Erythroblast (primary cell): Measurements from ENCODE around the gene TCTN1.

ENCODE experiments used
- GATA1 ChIP-seq: IDR thresholded peaks from 2 replicates; pipeline ENCODE4 v1.6.1; 2011; ENCODE audit warnings: low read depth, mild to moderate bottlenecking, control low read depth, low read length, moderate library complexity
- POLR2A ChIP-seq: IDR thresholded peaks from 2 replicates; pipeline ENCODE4 v1.6.1; 2011; ENCODE audit warnings: mild to moderate bottlenecking, low read length

DNA sequence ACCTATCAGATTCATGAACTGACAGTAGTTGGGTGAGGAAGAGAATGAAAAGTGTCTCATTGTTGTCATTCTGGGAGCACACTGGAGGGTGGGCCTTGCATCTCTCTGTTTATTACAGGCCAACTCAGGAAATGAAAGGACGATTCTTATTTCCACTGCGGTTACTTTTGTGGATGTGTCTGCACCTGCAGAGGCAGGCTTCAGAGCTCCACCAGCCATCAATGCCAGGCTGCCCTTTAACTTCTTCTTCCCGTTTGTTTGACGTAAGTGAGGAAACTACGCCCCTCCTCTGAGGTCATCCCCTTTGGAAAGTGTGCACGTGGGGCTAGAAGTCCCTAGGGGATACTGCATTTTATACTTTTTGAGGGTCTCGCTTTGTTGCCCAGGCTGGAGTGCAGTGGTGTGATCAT is 33.7 kb downstream of the TCTN1 start:
- TF ChIP-seq POLR2A, result no peak
- TF ChIP-seq GATA1, result no peak
